ENCODE data around the gene RHOJ.
"Not testable (repeated sequence)": the region's sequence is repeated elsewhere in the genome, so short reads cannot be mapped to it uniquely, and the experiment has no call there.

Gene RHOJ

GRCh38 chr14:63204407-63205043 is at the start of gene RHOJ:
RHOJ (plus strand) TSS chr14:63204443; CDS start chr14:63204870, 427 bp downstream.
- no peak within 1 kb of the TSS for H3K4me3 ChIP-seq (ENCODE audit: low read depth, low read length)
- TF ChIP-seq CTCF (IDR thresholded peaks at IDR 0.05; ENCODE audit: control insufficient read depth, extremely low read depth, insufficient read depth): no peak
- DNase-seq (ENCODE audit: low read depth): no peak

GRCh38 chr14:63155511-63156185 is 48.6 kb upstream of the RHOJ start:
- no peak for DNase-seq (ENCODE audit: low read depth)
- H3K4me3 ChIP-seq (ENCODE audit: low read depth, low read length): no peak overlapping the region
- no peak for TF ChIP-seq CTCF (IDR thresholded peaks at IDR 0.05; ENCODE audit: control insufficient read depth, extremely low read depth, insufficient read depth)

GRCh38 chr14:63157195-63157594 is 47.0 kb upstream of the RHOJ start:
- DNase-seq (ENCODE audit: low read depth): no peak
- H3K4me3 ChIP-seq (ENCODE audit: low read depth, low read length): no peak overlapping the region
- TF ChIP-seq CTCF (IDR thresholded peaks at IDR 0.05; ENCODE audit: control insufficient read depth, extremely low read depth, insufficient read depth): no peak

- no peak for TF ChIP-seq CTCF (IDR thresholded peaks at IDR 0.05; ENCODE audit: control insufficient read depth, extremely low read depth, insufficient read depth)
- no peak overlapping the region for H3K4me3 ChIP-seq (ENCODE audit: low read depth, low read length)
- DNase-seq (ENCODE audit: low read depth): no peak
These were observed 40.9 kb upstream of the RHOJ start for GRCh38 chr14:63163306-63163705.

GRCh38 chr14:63164108-63164683 is 40.0 kb upstream of the RHOJ start:
- no peak for TF ChIP-seq CTCF (IDR thresholded peaks at IDR 0.05; ENCODE audit: control insufficient read depth, extremely low read depth, insufficient read depth)
- no peak overlapping the region for H3K4me3 ChIP-seq (ENCODE audit: low read depth, low read length)
- no peak for DNase-seq (ENCODE audit: low read depth)

- H3K4me3 ChIP-seq (ENCODE audit: low read depth, low read length); DNase-seq (ENCODE audit: low read depth): not testable (repeated sequence)
These were observed 39.0 kb upstream of the RHOJ start for GRCh38 chr14:63165267-63165666.

GRCh38 chr14:63167044-63167443 is 37.2 kb upstream of the RHOJ start:
- no peak for TF ChIP-seq CTCF (IDR thresholded peaks at IDR 0.05; ENCODE audit: control insufficient read depth, extremely low read depth, insufficient read depth)
- no peak for DNase-seq (ENCODE audit: low read depth)
- H3K4me3 ChIP-seq (ENCODE audit: low read depth, low read length): no peak overlapping the region
